A549 (cell line): ENCODE results near the gene PRX. TPM values are rescaled to one million over a fixed set of nuclear protein-coding genes. Genes with fewer than 3 reads are reported as not detected.

ENCODE experiments used
- ATAC-seq, 2 experiments: fragments of 200-7000 bp in 1 of 2; fragments of >200 bp in 1 of 2; cut with Nextera tagmentation in 1 of 2; cut with Tn5 transposase in 1 of 2; 3 replicates each; pipeline versions ENCODE4 v1.8.0 to v1.9.1; 2018 to 2020; ENCODE audit warnings: mild to moderate bottlenecking in 1 of 2, moderate library complexity in 1 of 2
- CTCF ChIA-PET: fragments of 300-600 bp; sonication (Branson Sonifier 250); formaldehyde crosslinking; extraction: SDS; loops from one replicate; lab custom pipeline; 2021; ENCODE audit warnings: antibody characterized with exemption, inconsistent platforms; lab: Yijun Ruan, JAX
- POLR2A ChIA-PET: fragments of 350-600 bp; formaldehyde crosslinking; extraction: SDS; loops from one replicate; lab custom pipeline; 2021; ENCODE audit warnings: antibody characterized with exemption, inconsistent platforms; lab: Yijun Ruan, JAX
- DNase-seq, 2 experiments: peaks; one replicate each; pipeline versions ENCODE4 v3.0.0 to v3.0.0-alpha.2; 2011 to 2016; ENCODE audit warnings: low read depth in 1 of 2, low spot score in 1 of 2
- FAIRE-seq: peaks from 2 replicates; lab custom pipeline; 2011; peaks lifted over from hg19 to GRCh38; lab: Jason Lieb, UNC
- H3K27ac ChIP-seq, 2 experiments: fragments of >200 bp; sonication (Bioruptor Twin); formaldehyde crosslinking; 3 replicates each; pipeline ENCODE4 v1.5.1; 2016 to 2017
- H3K4me1 ChIP-seq: fragments of >200 bp; sonication (Bioruptor Twin); formaldehyde crosslinking; 3 replicates; pipeline ENCODE4 v1.6.1; 2016
- H3K4me2 ChIP-seq: fragments of >200 bp; sonication (Bioruptor Twin); formaldehyde crosslinking; 3 replicates; pipeline ENCODE4 v1.6.1; 2016
- H3K4me3 ChIP-seq: fragments of >200 bp; sonication (Bioruptor Twin); formaldehyde crosslinking; 3 replicates; pipeline ENCODE4 v1.5.1; 2016
- H3K9me3 ChIP-seq: fragments of >200 bp; sonication (Bioruptor Twin); formaldehyde crosslinking; 3 replicates; pipeline ENCODE4 v1.6.1; 2016
- BHLHE40 ChIP-seq: IDR thresholded peaks from 2 replicates; pipeline ENCODE4 v1.6.1; 2012; ENCODE audit warnings: low read depth, low read length, inconsistent platforms
- CBX2 ChIP-seq: fragments of 200-600 bp; sonication (generic); IDR thresholded peaks from 2 replicates; pipeline ENCODE4 v1.6.1; 2016; ENCODE audit warnings: low read depth, mild to moderate bottlenecking, borderline replicate concordance
- CEBPB ChIP-seq, 2 experiments: fragments of >200 bp in 1 of 2; sonication (Bioruptor Twin) in 1 of 2; formaldehyde crosslinking in 1 of 2; IDR thresholded peaks; 2 replicates each; pipeline ENCODE4 v1.6.1; 2012 to 2016
- CHD2 ChIP-seq: fragments of 150-350 bp; IDR thresholded peaks from 2 replicates; pipeline ENCODE4 v1.6.1; 2014; ENCODE audit warnings: low read length; ENCODE audit not compliant: partially characterized antibody
- CHD4 ChIP-seq: fragments of 200-600 bp; sonication (generic); IDR thresholded peaks from 2 replicates; pipeline ENCODE4 v1.6.1; 2016; ENCODE audit warnings: antibody characterized with exemption, mild to moderate bottlenecking, borderline replicate concordance
- ELK1 ChIP-seq: fragments of 150-350 bp; IDR thresholded peaks from 2 replicates; pipeline ENCODE4 v1.6.1; 2014; ENCODE audit warnings: low read depth, mild to moderate bottlenecking, low read length
- FOSB ChIP-seq: fragments of 250-450 bp; sonication (Bioruptor Pico); IDR thresholded peaks from 2 replicates; pipeline ENCODE4 v1.5.0; 2020; ENCODE audit warnings: mild to moderate bottlenecking, moderate library complexity
- FOSL2 ChIP-seq, 2 experiments: fragments of 450-650 bp in 1 of 2; fragments of >200 bp in 1 of 2; sonication (Bioruptor Twin) in 1 of 2; formaldehyde crosslinking; IDR thresholded peaks; 2 replicates each; pipeline versions ENCODE4 v1.5.0 to v1.6.1; 2016 to 2020; ENCODE audit warnings: mild to moderate bottlenecking in 1 of 2, moderate library complexity in 1 of 2
- HOXB13 ChIP-seq: fragments of 250-450 bp; sonication (Bioruptor Pico); IDR thresholded peaks from 2 replicates; pipeline ENCODE4 v1.5.0; 2020; ENCODE audit warnings: low read depth, mild to moderate bottlenecking, moderate library complexity
- JUN ChIP-seq, 2 experiments: fragments of >200 bp; sonication (Bioruptor Twin); formaldehyde crosslinking; IDR thresholded peaks; 2 replicates in 1 of 2; 3 replicates in 1 of 2; pipeline ENCODE4 v1.6.1; 2016 to 2017
- MAZ ChIP-seq: fragments of 150-350 bp; IDR thresholded peaks from 2 replicates; pipeline ENCODE4 v1.6.1; 2014; ENCODE audit warnings: antibody characterized with exemption, low read depth, low read length, borderline replicate concordance
- POLR2A ChIP-seq: IDR thresholded peaks from 2 replicates; pipeline ENCODE4 v1.6.1; 2012; ENCODE audit warnings: mild to moderate bottlenecking, low read length
- POLR2AphosphoS2 ChIP-seq: conservative IDR thresholded peaks from 2 replicates; pipeline ENCODE4 v1.6.1; 2012; ENCODE audit warnings: low read length, improper control_type of control experiment, inconsistent platforms
- RARB ChIP-seq: fragments of 250-450 bp; sonication (Bioruptor Pico); IDR thresholded peaks from 2 replicates; pipeline ENCODE4 v1.8.0; 2021; ENCODE audit warnings: mild to moderate bottlenecking, moderate library complexity
- REST ChIP-seq: fragments of 200-600 bp; sonication (generic); IDR thresholded peaks from 2 replicates; pipeline ENCODE4 v1.6.1; 2016; ENCODE audit warnings: antibody characterized with exemption, mild to moderate bottlenecking, moderate library complexity
- USF2 ChIP-seq: fragments of 450-650 bp; IDR thresholded peaks from 2 replicates; pipeline ENCODE4 v1.6.1; 2014; ENCODE audit warnings: antibody characterized with exemption
- WGBS: methylation state at CpG from one replicate; pipeline ENCODE4 v1.1.6; 2017; ENCODE audit errors: missing lambda C conversion rate; 5-methylcytosine and 5-hydroxymethylcytosine counted together
- polyA plus RNA-seq, 4 experiments: library from polyadenylated mRNA; depleted of rRNA in 3 of 4; stranded (reverse); fragments of >200 nt; fragmentation: RNase III in 1 of 4; extraction: RNeasy Plus Mini Kit Qiagen cat#74134 plus additional on column Dnase treatment in 1 of 4; gene quantifications; 2 replicates in 3 of 4; 3 replicates in 1 of 4; pipeline ENCODE4 v1.2.3, GENCODE V29; 2011 to 2017
- TF ChIP-seq, protein P1 (sequence below): fragments of 250-450 bp; sonication (Bioruptor Pico); IDR thresholded peaks from 2 replicates; pipeline ENCODE4 v1.5.0; 2021; ENCODE audit warnings: mild to moderate bottlenecking, moderate library complexity, borderline replicate concordance
- TF ChIP-seq, protein P2 (sequence below): fragments of >200 bp; sonication (Bioruptor Twin); formaldehyde crosslinking; IDR thresholded peaks from 3 replicates; pipeline ENCODE4 v1.6.1; 2016
- TF ChIP-seq, protein P3 (sequence below): fragments of >200 bp; sonication (Bioruptor Twin); formaldehyde crosslinking; IDR thresholded peaks from 2 replicates; pipeline ENCODE4 v1.6.1; 2016
- TF ChIP-seq, protein P4 (sequence below): IDR thresholded peaks from 2 replicates; pipeline ENCODE4 v1.6.1; 2012; ENCODE audit warnings: low read depth, borderline replicate concordance

Gene PRX
- polyA plus RNA-seq, 2 of the 4 experiments (the other 2 are of a cell fraction): 1.6 to 1.8 TPM

- TF ChIP-seq CEBPB (IDR thresholded peaks at IDR 0.05) (peak; percentile 30 to 68; a peak in 3 of 4 replicates), JUN (IDR thresholded peaks at IDR 0.05) (peak in 1 of 2 experiments; percentile 17; a peak in 1 of 5 replicates), POLR2A (peak; percentile 87), POLR2AphosphoS2 (no peak), FOSB (CRISPR knock-in tag) (no peak), RARB (CRISPR knock-in tag) (no peak), HOXB13 (CRISPR knock-in tag) (no peak), BHLHE40 (no peak), REST (no peak), CHD4 (no peak), ELK1 (no peak), MAZ (no peak), CBX2 (no peak), USF2 (no peak), FOSL2 (IDR thresholded peaks at IDR 0.05) (no peak), FOSL2 (CRISPR knock-in tag; IDR thresholded peaks at IDR 0.05) (no peak), CHD2 (no peak)
- TF ChIP-seq, protein P1, sequence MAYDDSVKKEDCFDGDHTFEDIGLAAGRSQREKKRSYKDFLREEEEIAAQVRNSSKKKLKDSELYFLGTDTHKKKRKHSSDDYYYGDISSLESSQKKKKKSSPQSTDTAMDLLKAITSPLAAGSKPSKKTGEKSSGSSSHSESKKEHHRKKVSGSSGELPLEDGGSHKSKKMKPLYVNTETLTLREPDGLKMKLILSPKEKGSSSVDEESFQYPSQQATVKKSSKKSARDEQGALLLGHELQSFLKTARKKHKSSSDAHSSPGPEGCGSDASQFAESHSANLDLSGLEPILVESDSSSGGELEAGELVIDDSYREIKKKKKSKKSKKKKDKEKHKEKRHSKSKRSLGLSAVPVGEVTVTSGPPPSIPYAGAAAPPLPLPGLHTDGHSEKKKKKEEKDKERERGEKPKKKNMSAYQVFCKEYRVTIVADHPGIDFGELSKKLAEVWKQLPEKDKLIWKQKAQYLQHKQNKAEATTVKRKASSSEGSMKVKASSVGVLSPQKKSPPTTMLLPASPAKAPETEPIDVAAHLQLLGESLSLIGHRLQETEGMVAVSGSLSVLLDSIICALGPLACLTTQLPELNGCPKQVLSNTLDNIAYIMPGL (CRISPR knock-in tag): no peak
- TF ChIP-seq, protein P2, sequence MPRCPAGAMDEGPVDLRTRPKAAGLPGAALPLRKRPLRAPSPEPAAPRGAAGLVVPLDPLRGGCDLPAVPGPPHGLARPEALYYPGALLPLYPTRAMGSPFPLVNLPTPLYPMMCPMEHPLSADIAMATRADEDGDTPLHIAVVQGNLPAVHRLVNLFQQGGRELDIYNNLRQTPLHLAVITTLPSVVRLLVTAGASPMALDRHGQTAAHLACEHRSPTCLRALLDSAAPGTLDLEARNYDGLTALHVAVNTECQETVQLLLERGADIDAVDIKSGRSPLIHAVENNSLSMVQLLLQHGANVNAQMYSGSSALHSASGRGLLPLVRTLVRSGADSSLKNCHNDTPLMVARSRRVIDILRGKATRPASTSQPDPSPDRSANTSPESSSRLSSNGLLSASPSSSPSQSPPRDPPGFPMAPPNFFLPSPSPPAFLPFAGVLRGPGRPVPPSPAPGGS: peak; percentile 31; the same call in 1 of the 3 replicates
- TF ChIP-seq, protein P3, sequence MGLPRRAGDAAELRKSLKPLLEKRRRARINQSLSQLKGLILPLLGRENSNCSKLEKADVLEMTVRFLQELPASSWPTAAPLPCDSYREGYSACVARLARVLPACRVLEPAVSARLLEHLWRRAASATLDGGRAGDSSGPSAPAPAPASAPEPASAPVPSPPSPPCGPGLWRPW: no peak
- TF ChIP-seq, protein P4, sequence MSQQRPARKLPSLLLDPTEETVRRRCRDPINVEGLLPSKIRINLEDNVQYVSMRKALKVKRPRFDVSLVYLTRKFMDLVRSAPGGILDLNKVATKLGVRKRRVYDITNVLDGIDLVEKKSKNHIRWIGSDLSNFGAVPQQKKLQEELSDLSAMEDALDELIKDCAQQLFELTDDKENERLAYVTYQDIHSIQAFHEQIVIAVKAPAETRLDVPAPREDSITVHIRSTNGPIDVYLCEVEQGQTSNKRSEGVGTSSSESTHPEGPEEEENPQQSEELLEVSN: no peak
- peak; percentile 70 to 96 for DNase-seq
- 66% methylated on average over 21 of the region's 28 CpGs for WGBS
- peak overlapping the region; percentile 30 to 78 for H3K27ac ChIP-seq
- peak overlapping the region; percentile 31 for H3K4me3 ChIP-seq
- peaks cover 16% of the 10 kb centered on the region for H3K4me1 ChIP-seq
- H3K9me3 ChIP-seq: no peaks in the 10 kb centered on the region
- H3K4me2 ChIP-seq: peak overlapping the region; percentile 56
- ChIA-PET POLR2A (interaction anchor here (1.1 to 2.3 kb wide), 4 partner anchors 11 to 61 kb away, joined by 5 to 8 read pairs (median 6); partner anchors contain the start of genes C19orf47, PLD3 and SERTAD1), CTCF (interaction anchor here (0.6 to 5.5 kb wide), 10 partner anchors 8 to 164 kb away, joined by 3 to 36 read pairs (median 4); partner anchors contain the start of genes C19orf47 and PLD3)
- no peak for FAIRE-seq
- peak; percentile 72 to 90 for ATAC-seq
Observed at GRCh38 chr19:40365613-40366401, 47.4 kb downstream of the PRX start.
